ENCODE results near the gene SOS2.

The SOS2 gene

DNA sequence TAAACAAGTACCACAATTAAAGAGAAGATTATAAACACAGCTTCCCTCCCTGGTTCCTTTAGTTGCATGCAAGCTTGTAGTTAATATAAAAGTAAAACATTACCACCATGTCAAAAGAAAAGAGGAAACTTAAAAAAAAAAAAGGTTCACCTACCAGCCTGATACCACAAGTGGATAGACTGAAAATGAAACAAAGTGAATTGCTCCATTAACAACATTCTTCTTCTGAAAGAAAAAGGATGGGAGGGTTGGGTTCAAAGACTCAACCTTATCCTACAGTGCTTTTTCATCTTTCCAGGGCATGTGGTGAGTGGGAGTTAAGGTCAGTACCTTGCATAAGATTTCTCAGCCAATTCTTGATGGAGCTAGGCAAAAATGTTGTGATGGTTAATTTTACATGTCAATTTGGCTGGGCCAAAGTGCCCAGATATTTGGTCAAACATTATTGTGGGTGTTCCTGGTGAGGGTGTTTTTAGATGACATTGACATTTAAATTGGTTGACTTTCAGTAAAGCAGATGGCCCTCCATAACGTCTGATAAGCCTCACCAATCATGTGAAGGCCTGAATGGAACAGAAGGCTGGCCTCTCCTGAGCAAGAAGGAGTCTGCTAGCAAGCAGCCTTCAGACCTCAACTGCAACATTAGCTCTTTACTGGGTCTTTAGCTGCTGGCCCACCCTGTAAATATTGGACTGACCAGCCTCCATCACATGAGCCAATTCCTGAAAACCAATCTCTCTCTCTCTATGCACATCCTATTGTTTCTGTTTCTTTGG lies 143.8 kb downstream of the SOS2 start:
- TF ChIP-seq, protein P1, sequence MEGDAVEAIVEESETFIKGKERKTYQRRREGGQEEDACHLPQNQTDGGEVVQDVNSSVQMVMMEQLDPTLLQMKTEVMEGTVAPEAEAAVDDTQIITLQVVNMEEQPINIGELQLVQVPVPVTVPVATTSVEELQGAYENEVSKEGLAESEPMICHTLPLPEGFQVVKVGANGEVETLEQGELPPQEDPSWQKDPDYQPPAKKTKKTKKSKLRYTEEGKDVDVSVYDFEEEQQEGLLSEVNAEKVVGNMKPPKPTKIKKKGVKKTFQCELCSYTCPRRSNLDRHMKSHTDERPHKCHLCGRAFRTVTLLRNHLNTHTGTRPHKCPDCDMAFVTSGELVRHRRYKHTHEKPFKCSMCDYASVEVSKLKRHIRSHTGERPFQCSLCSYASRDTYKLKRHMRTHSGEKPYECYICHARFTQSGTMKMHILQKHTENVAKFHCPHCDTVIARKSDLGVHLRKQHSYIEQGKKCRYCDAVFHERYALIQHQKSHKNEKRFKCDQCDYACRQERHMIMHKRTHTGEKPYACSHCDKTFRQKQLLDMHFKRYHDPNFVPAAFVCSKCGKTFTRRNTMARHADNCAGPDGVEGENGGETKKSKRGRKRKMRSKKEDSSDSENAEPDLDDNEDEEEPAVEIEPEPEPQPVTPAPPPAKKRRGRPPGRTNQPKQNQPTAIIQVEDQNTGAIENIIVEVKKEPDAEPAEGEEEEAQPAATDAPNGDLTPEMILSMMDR (IDR thresholded peaks at IDR 0.05; ENCODE audit: poor library complexity, severe bottlenecking) = no peak
- Histone ChIP-seq H3K27ac (ENCODE audit: poor library complexity, severe bottlenecking) (no peak overlapping the region), H3K36me3 (ENCODE audit: low read depth) (no peaks in the 10 kb centered on the region), H3K4me1 (ENCODE audit: insufficient read depth, poor library complexity, severe bottlenecking) (no peaks in the 10 kb centered on the region), H3K4me3 (ENCODE audit: severe bottlenecking) (no peak overlapping the region), H3K9me3 (ENCODE audit: severe bottlenecking) (no peaks in the 10 kb centered on the region), H3K27me3 (ENCODE audit: insufficient read depth, poor library complexity, severe bottlenecking) (no peaks in the 10 kb centered on the region)
- ATAC-seq (ENCODE audit: low read depth) (no peak), DNase-seq (ENCODE audit: low spot score) (no peak)

GRCh38 chr14:50086321-50086711 lies 145.1 kb downstream of the SOS2 start:
- H3K9me3 ChIP-seq (ENCODE audit: severe bottlenecking) = no peaks in the 10 kb centered on the region
- H3K27ac ChIP-seq (ENCODE audit: poor library complexity, severe bottlenecking) = no peak overlapping the region
- peaks cover 12% of the 10 kb centered on the region for H3K4me1 ChIP-seq (ENCODE audit: insufficient read depth, poor library complexity, severe bottlenecking)
- no peaks in the 10 kb centered on the region for H3K36me3 ChIP-seq (ENCODE audit: low read depth)
- TF ChIP-seq, protein P1 (IDR thresholded peaks at IDR 0.05; ENCODE audit: poor library complexity, severe bottlenecking) = no peak
- no peak overlapping the region for H3K4me3 ChIP-seq (ENCODE audit: severe bottlenecking)
- no peak for ATAC-seq (ENCODE audit: low read depth)
- no peaks in the 10 kb centered on the region for H3K27me3 ChIP-seq (ENCODE audit: insufficient read depth, poor library complexity, severe bottlenecking)
- DNase-seq (ENCODE audit: low spot score) = no peak

GRCh38 chr14:50085570-50086320 lies 145.6 kb downstream of the SOS2 start:
- Histone ChIP-seq H3K4me1 (ENCODE audit: insufficient read depth, poor library complexity, severe bottlenecking) (peaks cover 17% of the 10 kb centered on the region), H3K9me3 (ENCODE audit: severe bottlenecking) (no peaks in the 10 kb centered on the region), H3K4me3 (ENCODE audit: severe bottlenecking) (no peak overlapping the region), H3K27ac (ENCODE audit: poor library complexity, severe bottlenecking) (no peak overlapping the region), H3K27me3 (ENCODE audit: insufficient read depth, poor library complexity, severe bottlenecking) (no peaks in the 10 kb centered on the region), H3K36me3 (ENCODE audit: low read depth) (no peaks in the 10 kb centered on the region)
- DNase-seq (ENCODE audit: low spot score) = no peak
- peak; percentile 37 for ATAC-seq (ENCODE audit: low read depth)
- TF ChIP-seq, protein P1 (IDR thresholded peaks at IDR 0.05; ENCODE audit: poor library complexity, severe bottlenecking) = no peak

DNA sequence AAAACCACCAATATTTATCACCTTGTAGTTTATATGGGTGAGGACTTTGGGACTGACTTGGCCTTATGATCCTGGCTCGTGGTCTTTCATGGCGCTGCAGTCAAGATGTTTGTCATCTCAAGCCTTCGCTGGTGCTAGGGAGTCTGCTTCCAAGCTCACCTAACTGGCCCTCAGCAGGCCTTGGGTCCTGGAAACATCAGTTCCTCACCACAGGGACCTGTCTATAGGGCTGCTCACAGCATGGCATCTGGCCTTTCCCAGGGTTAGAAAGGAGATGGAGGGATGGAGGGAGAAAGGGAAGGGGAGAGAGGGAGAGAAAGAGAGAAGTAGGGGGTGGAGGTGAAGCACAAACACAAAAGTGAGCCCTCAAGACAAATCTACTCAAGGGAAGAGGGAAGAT lies 146.7 kb downstream of the SOS2 start:
- ATAC-seq (ENCODE audit: low read depth) (no peak), DNase-seq (ENCODE audit: low spot score) (no peak)
- Histone ChIP-seq H3K9me3 (ENCODE audit: severe bottlenecking) (no peaks in the 10 kb centered on the region), H3K4me1 (ENCODE audit: insufficient read depth, poor library complexity, severe bottlenecking) (peaks cover 17% of the 10 kb centered on the region), H3K27me3 (ENCODE audit: insufficient read depth, poor library complexity, severe bottlenecking) (no peaks in the 10 kb centered on the region), H3K27ac (ENCODE audit: poor library complexity, severe bottlenecking) (no peak overlapping the region), H3K4me3 (ENCODE audit: severe bottlenecking) (no peak overlapping the region), H3K36me3 (ENCODE audit: low read depth) (no peaks in the 10 kb centered on the region)
- TF ChIP-seq, protein P1 (IDR thresholded peaks at IDR 0.05; ENCODE audit: poor library complexity, severe bottlenecking) = no peak
